WERI-Rb-1 (cell line): ENCODE data around the gene SMIM12.

Experiments
- DNase-seq: peaks from one replicate; pipeline ENCODE4 v3.0.0-alpha.2; 2020
- H3K27ac ChIP-seq: fragments of 250-450 bp; sonication (Bioruptor Pico); 2 replicates; pipeline ENCODE4 v1.5.1; 2020; ENCODE audit warnings: mild to moderate bottlenecking, moderate library complexity
- H3K27me3 ChIP-seq: fragments of 250-450 bp; sonication (Bioruptor Pico); 2 replicates; pipeline ENCODE4 v1.5.1; 2021; ENCODE audit warnings: mild to moderate bottlenecking, low read depth, moderate library complexity; ENCODE audit not compliant: insufficient read depth, severe bottlenecking
- H3K36me3 ChIP-seq: fragments of 250-450 bp; sonication (Bioruptor Pico); 2 replicates; pipeline ENCODE4 v1.5.1; 2020; ENCODE audit warnings: mild to moderate bottlenecking, moderate library complexity
- H3K4me3 ChIP-seq: 2 replicates; pipeline ENCODE4 v1.5.1; 2011; ENCODE audit warnings: low read depth, mild to moderate bottlenecking, control low read depth, low read length
- H3K9me3 ChIP-seq: fragments of 250-450 bp; sonication (Bioruptor Pico); 2 replicates; pipeline ENCODE4 v1.5.1; 2021; ENCODE audit warnings: mild to moderate bottlenecking, moderate library complexity; ENCODE audit not compliant: severe bottlenecking
- CTCF ChIP-seq: IDR thresholded peaks from 2 replicates; pipeline ENCODE4 v1.5.1; 2011; ENCODE audit warnings: low read depth, mild to moderate bottlenecking, control low read depth, inconsistent platforms, low read length

Gene SMIM12

GRCh38 chr1:34905098-34905459 lies 45.5 kb upstream of the SMIM12 start:
- no peaks in the 10 kb centered on the region for H3K27me3 ChIP-seq
- TF ChIP-seq CTCF = no peak
- H3K9me3 ChIP-seq = no peaks in the 10 kb centered on the region
- no peak overlapping the region for H3K4me3 ChIP-seq
- peaks cover 32% of the 10 kb centered on the region for H3K36me3 ChIP-seq
- DNase-seq = no peak
- H3K27ac ChIP-seq = no peak overlapping the region

GRCh38 chr1:34904236-34905097 lies 44.9 kb upstream of the SMIM12 start:
- no peak overlapping the region for H3K27ac ChIP-seq

GRCh38 chr1:34901919-34902318 lies 42.4 kb upstream of the SMIM12 start:
- H3K36me3 ChIP-seq = peaks cover 42% of the 10 kb centered on the region
- H3K27ac ChIP-seq = no peak overlapping the region
- H3K9me3 ChIP-seq = no peaks in the 10 kb centered on the region
- H3K27me3 ChIP-seq = no peaks in the 10 kb centered on the region
- no peak for TF ChIP-seq CTCF
- DNase-seq = no peak
- H3K4me3 ChIP-seq = no peak overlapping the region

More at GRCh38 chr1:34904236-34905097, 44.9 kb upstream of the SMIM12 start:
- DNase-seq = no peak
- no peak for TF ChIP-seq CTCF
- H3K9me3 ChIP-seq = no peaks in the 10 kb centered on the region
- peaks cover 32% of the 10 kb centered on the region for H3K36me3 ChIP-seq
- no peaks in the 10 kb centered on the region for H3K27me3 ChIP-seq
- H3K4me3 ChIP-seq = no peak overlapping the region

GRCh38 chr1:34900775-34901502 lies 41.4 kb upstream of the SMIM12 start:
- H3K27ac ChIP-seq = no peak overlapping the region
- H3K4me3 ChIP-seq = no peak overlapping the region
- no peak for DNase-seq
- no peaks in the 10 kb centered on the region for H3K9me3 ChIP-seq
- H3K27me3 ChIP-seq = no peaks in the 10 kb centered on the region
- H3K36me3 ChIP-seq = peaks cover 38% of the 10 kb centered on the region
- no peak for TF ChIP-seq CTCF

- H3K27me3 ChIP-seq = no peaks in the 10 kb centered on the region
- no peak for TF ChIP-seq CTCF
Measured at GRCh38 chr1:34899906-34900305, 40.4 kb upstream of the SMIM12 start.

More at GRCh38 chr1:34899906-34900305, 40.4 kb upstream of the SMIM12 start:
- no peak overlapping the region for H3K27ac ChIP-seq
- peaks cover 31% of the 10 kb centered on the region for H3K36me3 ChIP-seq
- H3K4me3 ChIP-seq = no peak overlapping the region
- no peak for DNase-seq
- no peaks in the 10 kb centered on the region for H3K9me3 ChIP-seq
